ENCODE measurements around the gene FRMD8. TPM values are rescaled to one million over a fixed set of nuclear protein-coding genes. Genes with fewer than 3 reads are reported as not detected.
A peak's percentile ranks its signal among the peaks of the same experiment; 100 is the strongest.

Gene FRMD8
- total and polyA plus RNA-seq, 2 experiments from 2014 or later = 25.7 to 31.0 TPM

GRCh38 chr11:65399249-65399648 is 12.8 kb downstream of the FRMD8 start:
- no peak for DNase-seq (ENCODE audit: low spot score)
- 96% methylated on average over 13 of the region's 13 CpGs for WGBS (ENCODE audit: low lambda C conversion rate, missing lambda C conversion rate)

GRCh38 chr11:65399845-65400244 is 13.4 kb downstream of the FRMD8 start:
- TF ChIP-seq EZH2phosphoT487 (IDR thresholded peaks at IDR 0.05; ENCODE audit: low read depth, severe bottlenecking, unreplicated experiment) (no peak), EZH2 (IDR thresholded peaks at IDR 0.05; ENCODE audit: borderline replicate concordance) (no peak), CTCF (IDR thresholded peaks at IDR 0.05; ENCODE audit: poor library complexity) (no peak)
- H3K27me3 ChIP-seq = no peaks in the 10 kb centered on the region
- WGBS (ENCODE audit: low lambda C conversion rate, missing lambda C conversion rate) = 96% methylated on average over 9 of the region's 10 CpGs
- H3K9me2 ChIP-seq (replicated peaks; ENCODE audit: insufficient read depth) = no peaks in the 10 kb centered on the region
- DNase-seq (ENCODE audit: low spot score) = no peak
- H3K4me1 ChIP-seq (ENCODE audit: insufficient read depth) = peaks cover 6% of the 10 kb centered on the region
- H3K27ac ChIP-seq = no peak overlapping the region
- H3K36me3 ChIP-seq (replicated peaks; ENCODE audit: insufficient read depth, low read depth) = no peaks in the 10 kb centered on the region
- H3K4me3 ChIP-seq = no peak overlapping the region
- H3K9me3 ChIP-seq (ENCODE audit: low read depth) = no peaks in the 10 kb centered on the region
- H3K4me2 ChIP-seq = no peak overlapping the region
- no peak overlapping the region for H2AFZ ChIP-seq
- H3K79me2 ChIP-seq = no peaks in the 10 kb centered on the region
- H4K20me1 ChIP-seq (ENCODE audit: insufficient read depth, poor library complexity, severe bottlenecking) = no peaks in the 10 kb centered on the region

More at GRCh38 chr11:65399249-65399648, 12.8 kb downstream of the FRMD8 start:
- TF ChIP-seq CTCF (IDR thresholded peaks at IDR 0.05; ENCODE audit: poor library complexity) = no peak
- no peak for TF ChIP-seq EZH2phosphoT487 (IDR thresholded peaks at IDR 0.05; ENCODE audit: low read depth, severe bottlenecking, unreplicated experiment)
- no peak for TF ChIP-seq EZH2 (IDR thresholded peaks at IDR 0.05; ENCODE audit: borderline replicate concordance)
- no peak overlapping the region for H3K4me3 ChIP-seq
- no peaks in the 10 kb centered on the region for H3K9me2 ChIP-seq (replicated peaks; ENCODE audit: insufficient read depth)
- no peaks in the 10 kb centered on the region for H3K36me3 ChIP-seq (replicated peaks; ENCODE audit: insufficient read depth, low read depth)
- H3K4me2 ChIP-seq = no peak overlapping the region
- no peaks in the 10 kb centered on the region for H3K9me3 ChIP-seq (ENCODE audit: low read depth)
- no peaks in the 10 kb centered on the region for H3K79me2 ChIP-seq
- H3K4me1 ChIP-seq (ENCODE audit: insufficient read depth) = peaks cover 6% of the 10 kb centered on the region
- H4K20me1 ChIP-seq (ENCODE audit: insufficient read depth, poor library complexity, severe bottlenecking) = no peaks in the 10 kb centered on the region
- H3K27ac ChIP-seq = no peak overlapping the region
- H2AFZ ChIP-seq = no peak overlapping the region
- H3K27me3 ChIP-seq = no peaks in the 10 kb centered on the region

GRCh38 chr11:65400307-65401072 is 14.1 kb downstream of the FRMD8 start:
- H3K27me3 ChIP-seq = no peaks in the 10 kb centered on the region
- no peaks in the 10 kb centered on the region for H3K9me2 ChIP-seq (replicated peaks; ENCODE audit: insufficient read depth)
- DNase-seq (ENCODE audit: low spot score) = no peak
- no peak overlapping the region for H3K4me2 ChIP-seq
- H2AFZ ChIP-seq = no peak overlapping the region
- TF ChIP-seq EZH2phosphoT487 (IDR thresholded peaks at IDR 0.05; ENCODE audit: low read depth, severe bottlenecking, unreplicated experiment) (no peak), CTCF (IDR thresholded peaks at IDR 0.05; ENCODE audit: poor library complexity) (no peak), EZH2 (IDR thresholded peaks at IDR 0.05; ENCODE audit: borderline replicate concordance) (no peak)
- H3K79me2 ChIP-seq = no peaks in the 10 kb centered on the region
- H3K9me3 ChIP-seq (ENCODE audit: low read depth) = no peaks in the 10 kb centered on the region
- peak overlapping the region; percentile 57 for H3K27ac ChIP-seq
- no peaks in the 10 kb centered on the region for H3K36me3 ChIP-seq (replicated peaks; ENCODE audit: insufficient read depth, low read depth)
- no peak overlapping the region for H3K4me3 ChIP-seq
- no peaks in the 10 kb centered on the region for H4K20me1 ChIP-seq (ENCODE audit: insufficient read depth, poor library complexity, severe bottlenecking)
- 83% methylated on average over 15 of the region's 17 CpGs for WGBS (ENCODE audit: low lambda C conversion rate, missing lambda C conversion rate)
- H3K4me1 ChIP-seq (ENCODE audit: insufficient read depth) = peaks cover 6% of the 10 kb centered on the region
